GM19193 (cell line): ENCODE measurements around the gene RAMP3.

ENCODE experiments used
- POLR2A ChIP-seq: IDR thresholded peaks from 4 replicates; pipeline ENCODE4 v1.6.1; 2011; ENCODE audit not compliant: insufficient read depth, insufficient read length; ENCODE audit errors: extremely low read depth

The RAMP3 gene

DNA sequence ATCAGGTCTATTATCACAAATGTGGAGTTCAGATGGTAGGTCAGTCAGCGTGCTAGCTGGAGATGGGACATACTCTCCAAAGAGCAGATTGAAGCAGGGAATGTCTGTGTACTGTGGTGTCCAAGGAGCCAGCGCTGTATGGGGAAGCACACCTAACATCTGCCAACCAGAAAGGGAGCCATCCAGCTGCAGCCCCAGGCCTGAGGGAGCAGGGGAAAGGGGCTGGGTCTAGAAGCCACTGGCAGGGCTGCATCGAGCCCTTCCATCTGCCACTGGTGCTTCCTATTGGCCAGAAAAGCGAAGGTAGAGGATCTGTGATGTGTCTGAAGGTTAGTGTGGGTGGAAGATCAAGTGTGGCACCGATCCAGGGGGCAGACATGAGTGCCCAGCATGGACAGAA lies 8.0 kb upstream of the RAMP3 start:
- TF ChIP-seq POLR2A: no peak

- no peak for TF ChIP-seq POLR2A
Measured at GRCh38 chr7:45150199-45150598, 7.4 kb upstream of the RAMP3 start.

GRCh38 chr7:45151131-45151684 lies 6.4 kb upstream of the RAMP3 start:
- no peak for TF ChIP-seq POLR2A

GRCh38 chr7:45151967-45152366 lies 5.6 kb upstream of the RAMP3 start:
- TF ChIP-seq POLR2A: no peak

DNA sequence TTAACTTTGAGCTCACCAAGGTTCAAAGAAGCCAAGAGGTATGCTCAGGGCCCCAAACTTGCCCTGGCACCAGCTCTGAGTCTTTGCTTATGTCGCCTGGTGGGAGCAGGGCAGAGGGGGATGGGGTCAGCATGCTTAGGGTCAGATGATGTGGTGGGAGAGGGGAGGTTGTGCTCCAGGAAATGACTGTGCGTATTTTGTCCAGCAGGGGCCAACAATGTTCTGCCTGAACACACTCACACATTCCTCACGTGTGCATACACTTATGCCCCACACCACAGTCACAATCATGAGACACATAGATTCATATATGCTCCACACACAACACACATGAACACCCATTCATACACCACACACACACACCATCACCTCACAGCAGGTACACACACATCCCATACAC lies 4.4 kb upstream of the RAMP3 start:
- TF ChIP-seq POLR2A: no peak

DNA sequence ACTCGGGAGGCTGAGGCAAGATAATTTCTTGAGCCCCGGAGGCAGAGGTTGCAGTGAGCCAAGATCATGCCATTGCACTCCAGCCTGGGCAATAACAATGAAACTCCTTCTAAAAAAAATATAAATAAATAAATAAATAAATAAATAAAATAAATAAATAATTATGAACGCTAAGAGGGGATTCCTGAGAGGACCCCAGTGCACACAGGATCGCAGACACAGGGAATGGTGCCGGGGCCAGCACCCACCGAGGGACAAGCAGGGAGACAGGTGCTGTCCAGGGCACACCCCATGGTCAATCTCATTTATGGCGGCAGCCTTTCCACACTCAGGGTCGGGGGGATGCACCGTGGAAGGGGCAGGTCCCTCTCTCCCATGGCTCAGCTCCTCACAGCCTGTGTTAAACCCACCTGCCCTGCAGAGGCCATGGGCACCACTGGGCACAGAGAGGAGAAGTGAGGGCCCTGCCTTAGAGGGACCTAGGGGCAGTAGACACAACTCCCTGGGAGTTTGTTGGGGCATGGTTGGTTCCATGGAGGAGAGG lies 2.2 kb upstream of the RAMP3 start:
- no peak for TF ChIP-seq POLR2A

DNA sequence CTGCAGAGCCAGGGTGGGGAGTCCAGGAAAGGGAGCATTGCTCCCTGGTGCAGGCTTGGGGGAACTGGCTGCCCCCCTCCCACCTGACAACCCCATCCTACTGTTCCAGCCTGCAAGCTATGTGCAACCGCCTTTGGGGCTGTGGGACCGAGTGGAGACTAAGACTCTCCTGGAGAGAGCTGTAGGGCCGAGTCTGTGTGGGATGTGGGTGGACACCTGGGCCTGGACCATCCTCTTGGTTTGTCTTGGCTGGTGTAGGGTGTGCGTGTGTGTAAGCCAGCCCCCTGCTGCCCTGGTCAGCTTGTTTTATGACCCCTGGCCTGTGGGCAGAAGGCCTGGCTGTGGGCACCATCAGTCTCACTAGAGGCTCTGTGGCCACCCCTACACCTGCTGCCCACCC lies 1.6 kb upstream of the RAMP3 start:
- no peak for TF ChIP-seq POLR2A

DNA sequence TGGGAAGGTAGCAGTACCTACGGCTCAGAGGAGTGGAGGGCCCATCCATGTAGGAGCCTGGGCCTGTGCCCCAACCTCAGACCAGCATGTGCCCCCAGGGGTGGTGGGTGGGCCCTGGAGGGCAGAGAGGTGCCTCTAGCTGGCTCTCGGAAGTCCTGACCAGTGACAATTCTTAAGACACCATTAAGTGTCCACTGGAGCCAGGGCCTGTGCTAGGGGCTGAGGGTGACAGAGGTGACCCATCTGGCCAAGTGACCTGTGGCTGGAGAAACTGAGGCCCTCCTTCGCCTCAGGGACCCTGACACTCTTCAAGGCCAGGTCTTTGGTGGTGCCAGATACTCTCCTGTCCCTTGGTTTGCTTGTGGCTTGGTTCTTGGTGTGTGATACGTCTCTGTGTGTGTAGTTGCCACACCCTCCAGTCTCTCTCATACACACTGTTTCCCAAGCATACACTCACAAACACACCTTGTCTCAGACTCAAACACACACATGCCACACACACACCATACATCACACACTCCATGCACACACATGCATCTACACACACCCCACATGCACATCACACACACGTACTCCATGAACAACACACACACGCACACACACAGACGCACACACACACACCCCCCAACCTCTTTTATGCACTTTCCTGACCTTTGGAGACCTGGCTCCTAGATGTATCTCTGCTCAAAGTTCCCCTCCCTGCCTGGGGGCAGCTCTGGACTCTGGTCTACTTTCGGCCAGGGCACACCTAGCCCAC lies 897 bp upstream of the RAMP3 start:
- TF ChIP-seq POLR2A: no peak

GRCh38 chr7:45157286-45157652 lies 322 bp upstream of the RAMP3 start:
- TF ChIP-seq POLR2A: no peak

GRCh38 chr7:45158471-45158870 lies 880 bp downstream of the RAMP3 start:
- TF ChIP-seq POLR2A: no peak

GRCh38 chr7:45159296-45159695 lies 1.7 kb downstream of the RAMP3 start:
- no peak for TF ChIP-seq POLR2A

DNA sequence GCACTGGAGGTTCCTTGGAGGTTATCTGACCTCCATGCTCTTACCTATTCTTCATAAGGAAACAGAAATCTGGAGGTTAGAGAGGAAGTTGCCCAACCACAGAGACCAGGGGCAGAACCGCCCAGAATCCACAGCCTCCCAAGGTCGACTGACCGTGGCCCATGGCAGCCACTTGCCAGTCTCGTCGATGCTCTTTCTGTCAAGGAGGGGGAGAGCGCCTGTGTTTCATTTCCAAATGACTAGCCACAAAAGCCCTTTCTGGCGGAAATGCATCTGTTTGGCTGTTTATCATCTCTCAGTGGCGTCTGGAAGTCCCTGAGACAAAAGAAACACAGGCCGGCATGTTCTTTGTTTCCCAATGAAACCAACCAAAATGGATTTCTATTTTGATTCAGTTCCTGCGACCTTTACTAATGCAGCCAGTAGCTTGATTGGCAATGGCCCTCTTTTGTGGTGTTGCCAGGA lies 2.9 kb downstream of the RAMP3 start:
- TF ChIP-seq POLR2A: no peak

DNA sequence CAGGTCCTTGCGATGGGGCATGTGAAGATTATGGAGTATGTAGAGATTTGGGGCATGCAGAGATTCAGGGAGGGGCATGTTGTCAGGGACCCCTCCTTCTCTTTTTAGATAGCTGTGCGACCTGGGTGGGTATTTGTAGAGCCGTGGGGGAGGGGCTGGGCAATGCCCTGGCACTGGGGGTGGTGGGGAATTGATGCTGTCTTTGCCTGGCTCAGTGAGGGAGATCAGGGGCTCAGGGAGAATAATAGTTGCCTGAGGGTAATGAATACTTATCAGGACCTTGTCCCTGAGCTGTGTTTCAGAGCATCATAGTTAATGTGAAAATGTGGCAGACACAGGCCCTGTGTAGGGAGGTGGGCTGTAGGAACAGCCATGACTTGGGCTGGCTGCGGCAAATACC lies 3.5 kb downstream of the RAMP3 start:
- TF ChIP-seq POLR2A: no peak

DNA sequence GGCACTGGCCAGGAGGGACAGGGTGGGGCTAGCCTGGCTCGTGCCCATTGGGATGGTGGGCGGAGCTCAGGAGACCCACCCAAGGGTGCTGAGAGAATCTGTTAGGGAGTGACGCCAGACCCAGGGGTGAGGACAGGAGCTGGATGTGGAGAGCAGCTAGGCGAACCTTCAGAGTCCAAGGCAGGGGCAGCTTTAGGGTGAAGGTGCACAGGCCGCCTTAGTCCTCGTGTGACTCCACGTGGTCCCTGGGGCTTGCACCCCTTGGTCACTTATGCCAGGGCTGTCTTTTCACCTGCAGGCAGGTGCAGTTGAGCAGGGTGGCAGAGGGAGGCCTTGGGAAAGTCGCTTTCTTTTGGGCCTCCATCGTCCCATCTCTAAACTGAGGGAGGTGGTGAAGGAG lies 4.3 kb downstream of the RAMP3 start:
- no peak for TF ChIP-seq POLR2A

DNA sequence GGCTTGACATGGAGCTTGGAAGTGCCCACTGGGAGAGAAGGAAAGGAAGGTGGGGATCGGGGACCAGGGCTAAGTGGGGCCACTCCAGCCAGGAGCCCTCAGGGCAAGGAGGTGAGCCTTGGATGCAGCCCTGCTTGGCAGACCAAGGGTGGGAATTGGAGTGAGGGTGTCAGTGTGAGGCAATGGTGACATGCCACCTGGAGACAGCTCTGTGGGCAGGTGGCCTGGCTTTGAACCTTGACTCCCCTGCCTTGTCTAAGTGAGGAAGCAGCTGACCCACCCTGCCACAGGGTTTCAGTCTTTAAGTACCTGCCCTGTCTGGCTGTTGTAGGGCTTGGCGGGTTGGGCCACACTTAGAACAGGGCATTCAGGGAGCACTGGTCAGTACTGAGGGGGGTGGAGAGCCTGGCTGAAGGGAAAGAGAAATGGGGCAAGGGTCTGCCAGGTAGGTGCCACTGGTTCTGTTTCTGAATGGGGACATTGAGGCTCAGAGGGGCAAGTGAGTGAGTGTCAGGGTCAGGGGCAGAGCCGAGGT lies 4.8 kb downstream of the RAMP3 start:
- no peak for TF ChIP-seq POLR2A
